PC-9 (cell line): ENCODE results near the gene SUPT3H. TPM values are rescaled to one million over a fixed set of nuclear protein-coding genes. Genes with fewer than 3 reads are reported as not detected.

ENCODE experiments used
- BruUV-seq: library from RNA; stranded (reverse); fragments of 400-500 nt; replicated peaks from 2 replicates; lab custom pipeline; 2021; lab: Mats Ljungman, UMichigan
- CTCF ChIA-PET: fragments of 300-600 bp; sonication (Branson Sonifier 250); formaldehyde crosslinking; loops from one replicate; lab custom pipeline; 2022; ENCODE audit warnings: antibody characterized with exemption; lab: Charles Lee
- POLR2A ChIA-PET: fragments of 300-600 bp; sonication (Branson Sonifier 250); formaldehyde crosslinking; loops from one replicate; lab custom pipeline; 2022; ENCODE audit warnings: antibody characterized with exemption; ENCODE audit not compliant: unreplicated experiment; lab: Charles Lee
- DNase-seq, 2 experiments: peaks; one replicate each; pipeline versions ENCODE4 v3.0.0 to v3.0.0-alpha.2; 2015 to 2022; ENCODE audit warnings: mixed read lengths in 1 of 2
- H2AFZ ChIP-seq: fragments of 200-600 bp; sonication (generic); 2 replicates; pipeline ENCODE4 v1.8.1; 2017; ENCODE audit warnings: antibody characterized with exemption
- H3F3A ChIP-seq: fragments of 200-600 bp; sonication (generic); 2 replicates; pipeline ENCODE4 v1.8.1; 2017; ENCODE audit warnings: antibody characterized with exemption, mild to moderate bottlenecking, low read depth; ENCODE audit not compliant: insufficient read depth
- H3K27ac ChIP-seq: fragments of 200-600 bp; sonication (generic); 2 replicates; pipeline ENCODE4 v1.6.1; 2016; ENCODE audit warnings: mixed run types
- H3K27me3 ChIP-seq: fragments of 200-600 bp; sonication (generic); 2 replicates; pipeline ENCODE4 v1.6.1; 2016; ENCODE audit warnings: low read depth, mixed run types; ENCODE audit not compliant: insufficient read depth
- H3K36me3 ChIP-seq: fragments of 200-600 bp; sonication (generic); 2 replicates; pipeline ENCODE4 v1.6.1; 2016; ENCODE audit warnings: low read depth, mixed run types
- H3K4me1 ChIP-seq: fragments of 200-600 bp; sonication (generic); replicated peaks from 2 replicates; pipeline ENCODE4 v1.6.1; 2016; ENCODE audit warnings: mixed run types; ENCODE audit not compliant: insufficient read depth
- H3K4me2 ChIP-seq: fragments of 200-600 bp; sonication (generic); 2 replicates; pipeline ENCODE4 v1.6.1; 2017; ENCODE audit warnings: mixed run types
- H3K4me3 ChIP-seq: fragments of 200-600 bp; sonication (generic); 2 replicates; pipeline ENCODE4 v1.6.1; 2016; ENCODE audit warnings: mixed run types
- H3K79me2 ChIP-seq: fragments of 200-600 bp; sonication (generic); 2 replicates; pipeline ENCODE4 v1.6.1; 2017; ENCODE audit warnings: low read depth, mixed run types
- H3K9me2 ChIP-seq: fragments of 200-600 bp; sonication (generic); 2 replicates; pipeline ENCODE4 v1.8.1; 2017; ENCODE audit warnings: mild to moderate bottlenecking; ENCODE audit not compliant: insufficient read depth
- H3K9me3 ChIP-seq: fragments of 200-600 bp; sonication (generic); 2 replicates; pipeline ENCODE4 v1.8.1; 2016; ENCODE audit warnings: low read depth; ENCODE audit not compliant: insufficient read depth
- H4K20me1 ChIP-seq: fragments of 200-600 bp; sonication (generic); 2 replicates; pipeline ENCODE4 v1.8.1; 2017; ENCODE audit not compliant: insufficient read depth
- CTCF ChIP-seq: fragments of 200-600 bp; sonication (generic); conservative IDR thresholded peaks from 2 replicates; pipeline ENCODE4 v1.6.1; 2017; ENCODE audit warnings: mixed run types, antibody characterized with exemption, mild to moderate bottlenecking, moderate library complexity
- EZH2 ChIP-seq: fragments of 200-600 bp; sonication (generic); IDR thresholded peaks from 2 replicates; pipeline ENCODE4 v1.8.0; 2017; ENCODE audit warnings: antibody characterized with exemption, low read depth
- intact Hi-C: fragments of 100-400 bp; cut with micrococcal nuclease; formaldehyde crosslinking; loops from one replicate; pipeline ENCODE4 v1.10.0; 2022; ENCODE audit not compliant: unreplicated experiment
- total RNA-seq: library from RNA; stranded (reverse); gene quantifications from 2 replicates; pipeline ENCODE4 v1.2.3, GENCODE V29; 2021

SUPT3H gene
- total RNA-seq, 1 experiment from 2014 or later, result 9.2 TPM

GRCh38 chr6:44841829-44842228 lies 535.9 kb downstream of the SUPT3H start:
- Histone ChIP-seq H3K9me2 (no peaks in the 10 kb centered on the region), H3F3A (no peaks in the 10 kb centered on the region), H3K9me3 (no peaks in the 10 kb centered on the region), H3K27me3 (no peaks in the 10 kb centered on the region), H4K20me1 (no peaks in the 10 kb centered on the region), H3K79me2 (no peaks in the 10 kb centered on the region), H3K27ac (no peak overlapping the region), H2AFZ (no peak overlapping the region), H3K4me1 (no peaks in the 10 kb centered on the region), H3K4me2 (no peak overlapping the region), H3K4me3 (no peak overlapping the region), H3K36me3 (no peaks in the 10 kb centered on the region)
- intact Hi-C loops, result no loop called here
- BruUV-seq, result no TSS peak
- ChIA-PET CTCF (no interaction called here), POLR2A (no interaction called here)
- no peak for DNase-seq
- no peak for TF ChIP-seq CTCF

- Histone ChIP-seq H3K4me1 (no peaks in the 10 kb centered on the region), H4K20me1 (no peaks in the 10 kb centered on the region), H3K79me2 (no peaks in the 10 kb centered on the region), H3K4me3 (no peak overlapping the region), H3F3A (no peaks in the 10 kb centered on the region), H3K4me2 (no peak overlapping the region), H3K9me2 (no peaks in the 10 kb centered on the region), H3K27ac (no peak overlapping the region), H3K27me3 (no peaks in the 10 kb centered on the region), H3K9me3 (no peaks in the 10 kb centered on the region), H3K36me3 (no peaks in the 10 kb centered on the region), H2AFZ (no peak overlapping the region)
- DNase-seq, result no peak
- POLR2A ChIA-PET, result no interaction called here
- TF ChIP-seq EZH2, result no peak
- no peak for TF ChIP-seq CTCF
- CTCF ChIA-PET, result no interaction called here
- BruUV-seq, result no TSS peak
- intact Hi-C loops, result no loop called here
Observed at GRCh38 chr6:44837741-44838140, 540.0 kb downstream of the SUPT3H start.

- DNase-seq, result no peak
- H3K4me3 ChIP-seq, result no peak overlapping the region
- H3K4me2 ChIP-seq, result no peak overlapping the region
- TF ChIP-seq CTCF (no peak), EZH2 (no peak)
- no peak overlapping the region for H3K27ac ChIP-seq
- H4K20me1 ChIP-seq, result no peaks in the 10 kb centered on the region
- ChIA-PET POLR2A (no interaction called here), CTCF (no interaction called here)
- no peaks in the 10 kb centered on the region for H3K9me2 ChIP-seq
- no TSS peak for BruUV-seq
- H3K36me3 ChIP-seq, result no peaks in the 10 kb centered on the region
- no peaks in the 10 kb centered on the region for H3K4me1 ChIP-seq
- no peaks in the 10 kb centered on the region for H3K27me3 ChIP-seq
- H2AFZ ChIP-seq, result no peak overlapping the region
- H3K79me2 ChIP-seq, result no peaks in the 10 kb centered on the region
- intact Hi-C loops, result no loop called here
- H3F3A ChIP-seq, result no peaks in the 10 kb centered on the region
- no peaks in the 10 kb centered on the region for H3K9me3 ChIP-seq
Observed at GRCh38 chr6:44837255-44837654, 540.5 kb downstream of the SUPT3H start.
